ENCODE measurements around the gene CUEDC1.

CUEDC1 gene

DNA sequence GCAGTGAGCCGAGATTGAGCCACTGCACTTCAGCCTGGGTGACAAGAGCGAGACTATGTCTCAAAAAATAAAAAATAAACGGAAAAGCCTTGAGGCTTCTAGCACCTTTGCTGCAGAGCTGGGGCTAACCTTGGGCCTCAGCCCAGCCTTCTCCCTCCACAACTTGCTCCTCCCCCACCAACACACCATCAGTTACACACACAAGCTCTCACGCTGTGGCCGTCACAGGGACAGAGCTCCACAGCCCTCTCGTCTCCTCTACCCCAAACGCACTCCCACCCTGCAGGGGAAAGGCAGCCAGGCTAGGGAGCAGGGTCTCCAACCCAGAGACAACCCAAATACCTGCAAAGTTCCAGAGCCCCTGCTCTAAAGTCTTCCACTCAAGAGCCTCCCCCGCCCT lies 83.3 kb downstream of the CUEDC1 start:
- no peaks in the 10 kb centered on the region for H3K27me3 ChIP-seq
- peaks cover 10 to 71% (median 70%) of the 10 kb centered on the region in 4 donors for H3K4me1 ChIP-seq
- no peak for DNase-seq
- intact Hi-C loops (cut with DNase I; ENCODE audit: low total_unique reads), result loop anchor here (5.0 kb wide), 1 partner anchor 80 kb away; no protein-coding TSS in a partner anchor
- H3K4me3 ChIP-seq, result no peak overlapping the region
- H3K27ac ChIP-seq, result no peak overlapping the region
- H3K36me3 ChIP-seq, result peaks cover 20 to 33% (median 26%) of the 10 kb centered on the region in 3 donors
- TF ChIP-seq, protein P1, sequence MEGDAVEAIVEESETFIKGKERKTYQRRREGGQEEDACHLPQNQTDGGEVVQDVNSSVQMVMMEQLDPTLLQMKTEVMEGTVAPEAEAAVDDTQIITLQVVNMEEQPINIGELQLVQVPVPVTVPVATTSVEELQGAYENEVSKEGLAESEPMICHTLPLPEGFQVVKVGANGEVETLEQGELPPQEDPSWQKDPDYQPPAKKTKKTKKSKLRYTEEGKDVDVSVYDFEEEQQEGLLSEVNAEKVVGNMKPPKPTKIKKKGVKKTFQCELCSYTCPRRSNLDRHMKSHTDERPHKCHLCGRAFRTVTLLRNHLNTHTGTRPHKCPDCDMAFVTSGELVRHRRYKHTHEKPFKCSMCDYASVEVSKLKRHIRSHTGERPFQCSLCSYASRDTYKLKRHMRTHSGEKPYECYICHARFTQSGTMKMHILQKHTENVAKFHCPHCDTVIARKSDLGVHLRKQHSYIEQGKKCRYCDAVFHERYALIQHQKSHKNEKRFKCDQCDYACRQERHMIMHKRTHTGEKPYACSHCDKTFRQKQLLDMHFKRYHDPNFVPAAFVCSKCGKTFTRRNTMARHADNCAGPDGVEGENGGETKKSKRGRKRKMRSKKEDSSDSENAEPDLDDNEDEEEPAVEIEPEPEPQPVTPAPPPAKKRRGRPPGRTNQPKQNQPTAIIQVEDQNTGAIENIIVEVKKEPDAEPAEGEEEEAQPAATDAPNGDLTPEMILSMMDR (IDR thresholded peaks at IDR 0.05), result no peak
- no peaks in the 10 kb centered on the region for H3K9me3 ChIP-seq

DNA sequence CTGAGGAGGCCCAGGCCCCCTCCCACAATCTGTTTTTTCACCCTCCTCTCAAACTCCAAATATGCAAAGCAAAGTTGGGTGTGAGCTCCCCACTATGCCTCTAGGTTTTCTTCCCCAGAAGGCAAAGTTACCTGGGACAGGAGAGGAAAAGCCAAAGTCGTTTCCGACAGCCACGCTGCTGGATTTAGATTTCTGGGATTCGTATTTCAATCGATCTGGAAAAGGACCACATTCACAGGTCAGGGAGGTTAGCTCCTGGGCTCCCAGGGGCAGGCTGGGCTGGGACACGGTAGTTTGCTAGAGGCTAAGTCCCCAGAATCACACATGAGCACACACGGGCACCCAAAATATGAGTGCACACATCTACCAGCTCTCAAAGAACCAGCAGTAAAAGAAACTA lies 84.1 kb downstream of the CUEDC1 start:
- Histone ChIP-seq H3K27ac (no peak overlapping the region), H3K4me3 (no peak overlapping the region), H3K4me1 (peaks cover 10 to 64% (median 63%) of the 10 kb centered on the region in 4 donors), H3K9me3 (no peaks in the 10 kb centered on the region), H3K27me3 (no peaks in the 10 kb centered on the region), H3K36me3 (peaks cover 20 to 33% (median 29%) of the 10 kb centered on the region in 3 donors)
- intact Hi-C loops (cut with DNase I; ENCODE audit: low total_unique reads), result loop anchor here (5.0 kb wide), 1 partner anchor 81 kb away; no protein-coding TSS in a partner anchor
- TF ChIP-seq, protein P1 (IDR thresholded peaks at IDR 0.05), result no peak
- DNase-seq, result no peak

GRCh38 chr17:57870283-57870635 lies 85.0 kb downstream of the CUEDC1 start:
- DNase-seq, result no peak
- intact Hi-C loops (cut with DNase I; ENCODE audit: low total_unique reads), result loop anchor here (5.0 kb wide), 1 partner anchor 82 kb away; no protein-coding TSS in a partner anchor
- Histone ChIP-seq H3K36me3 (peaks cover 20 to 34% (median 33%) of the 10 kb centered on the region in 3 donors), H3K4me3 (no peak overlapping the region), H3K9me3 (no peaks in the 10 kb centered on the region), H3K27me3 (no peaks in the 10 kb centered on the region), H3K4me1 (peaks cover 10 to 56% (median 54%) of the 10 kb centered on the region in 4 donors), H3K27ac (peak overlapping the region; percentile 9 to 75)
- TF ChIP-seq, protein P1 (IDR thresholded peaks at IDR 0.05), result no peak

DNA sequence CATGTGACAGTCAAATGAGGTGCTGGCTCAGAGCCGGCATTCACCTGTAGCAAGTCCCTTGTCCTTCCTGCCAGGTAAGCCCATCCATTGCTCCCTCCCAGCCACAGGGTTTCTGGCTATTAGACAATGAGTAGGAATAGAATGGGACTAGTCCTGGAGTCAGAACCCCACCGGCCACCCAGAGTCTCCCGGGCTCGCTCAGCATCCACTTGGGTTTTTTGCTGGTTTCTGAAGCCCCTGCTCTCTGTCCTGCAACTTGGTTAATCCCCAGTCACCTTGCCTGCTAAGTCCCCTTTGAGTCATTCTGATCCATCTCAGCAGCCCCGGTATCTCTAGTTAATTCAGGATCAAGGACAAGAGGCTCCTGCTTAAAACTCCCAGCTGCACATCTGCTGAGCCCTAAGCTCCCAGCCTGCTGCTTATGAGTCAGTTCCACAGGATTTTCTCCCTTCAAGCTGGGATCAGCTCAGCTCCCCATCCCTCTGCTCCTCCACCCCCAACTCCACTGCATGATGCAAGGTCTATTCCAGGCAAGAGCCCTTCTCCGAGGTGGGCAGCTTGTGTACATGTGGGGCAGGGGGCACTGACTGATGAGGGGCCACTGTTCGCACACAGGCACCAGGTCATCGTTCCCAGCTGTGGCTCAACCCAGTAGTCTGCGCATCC lies 85.5 kb downstream of the CUEDC1 start:
- Histone ChIP-seq H3K4me1 (peaks cover 10 to 51% (median 49%) of the 10 kb centered on the region in 4 donors), H3K36me3 (peaks cover 20 to 34% (median 33%) of the 10 kb centered on the region in 3 donors), H3K9me3 (no peaks in the 10 kb centered on the region), H3K4me3 (no peak overlapping the region), H3K27me3 (no peaks in the 10 kb centered on the region), H3K27ac (peak overlapping the region; percentile 75 to 82)
- intact Hi-C loops (cut with DNase I; ENCODE audit: low total_unique reads), result loop anchor here (5.0 kb wide), 1 partner anchor 83 kb away; no protein-coding TSS in a partner anchor
- TF ChIP-seq, protein P1 (IDR thresholded peaks at IDR 0.05), result no peak
- DNase-seq, result no peak

DNA sequence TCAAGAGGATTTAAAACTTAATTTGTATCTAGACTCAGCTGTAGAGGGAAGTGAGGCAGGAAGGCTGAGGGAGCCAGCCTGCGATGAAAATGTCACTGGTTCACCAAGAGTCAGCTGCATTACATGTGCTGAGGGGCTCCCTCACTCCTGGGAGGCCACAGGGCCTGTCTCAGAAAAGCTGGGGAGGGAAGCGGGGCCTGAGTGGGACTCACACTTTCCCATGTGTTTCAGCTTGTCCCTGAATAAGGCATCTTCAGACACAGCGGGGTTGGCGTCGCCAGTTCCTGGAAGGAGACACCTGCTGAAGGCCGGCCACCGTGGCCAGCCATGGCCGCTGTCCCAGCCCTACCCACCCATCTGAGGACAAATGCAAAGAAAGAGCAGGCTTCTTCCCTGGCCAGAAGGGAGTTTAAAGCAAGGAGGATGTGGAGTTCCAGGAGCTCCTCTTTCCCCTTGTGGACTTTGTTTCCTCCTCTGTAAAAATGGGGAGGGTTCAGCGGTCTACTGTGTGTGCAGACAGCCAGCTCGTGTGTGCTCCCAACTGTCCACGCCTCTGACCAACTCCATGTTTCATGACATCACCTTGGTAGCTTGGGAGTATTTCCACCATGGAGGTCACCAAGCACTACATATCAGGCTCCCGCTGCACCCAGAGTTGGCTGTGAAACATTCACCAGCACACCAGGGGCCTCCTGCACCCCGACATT lies 86.1 kb downstream of the CUEDC1 start:
- Histone ChIP-seq H3K4me3 (no peak overlapping the region), H3K27me3 (no peaks in the 10 kb centered on the region), H3K27ac (peak overlapping the region; percentile 75 to 82), H3K36me3 (peaks cover 20 to 38% (median 34%) of the 10 kb centered on the region in 3 donors), H3K9me3 (no peaks in the 10 kb centered on the region), H3K4me1 (peaks cover 6 to 44% (median 42%) of the 10 kb centered on the region in 4 donors)
- TF ChIP-seq, protein P1 (IDR thresholded peaks at IDR 0.05), result no peak
- intact Hi-C loops (cut with DNase I; ENCODE audit: low total_unique reads), result no loop called here
- no peak for DNase-seq
